Endothelial cell (in vitro differentiated cells): Measurements from ENCODE around the gene NGEF. TPM values are rescaled to one million over a fixed set of nuclear protein-coding genes. Genes with fewer than 3 reads are reported as not detected.

Source experiments
- DNase-seq: peaks from one replicate; pipeline ENCODE4 v3.0.0; 2021; ENCODE audit warnings: low spot score
- H3K27ac Mint-ChIP-seq: one replicate; pipeline ENCODE4 v1.8.0; 2021; ENCODE audit warnings: mixed read lengths, inconsistent platforms; ENCODE audit not compliant: unreplicated experiment
- H3K27me3 Mint-ChIP-seq: one replicate; pipeline ENCODE4 v1.8.0; 2021; ENCODE audit warnings: mild to moderate bottlenecking, moderate library complexity, mixed read lengths, inconsistent platforms; ENCODE audit not compliant: unreplicated experiment
- H3K36me3 Mint-ChIP-seq: one replicate; pipeline ENCODE4 v1.8.0; 2021; ENCODE audit warnings: mild to moderate bottlenecking, low read depth, mixed read lengths, inconsistent platforms; ENCODE audit not compliant: unreplicated experiment
- H3K4me1 Mint-ChIP-seq: one replicate; pipeline ENCODE4 v1.8.0; 2021; ENCODE audit warnings: mild to moderate bottlenecking, mixed read lengths, inconsistent platforms; ENCODE audit not compliant: unreplicated experiment
- H3K4me3 Mint-ChIP-seq: one replicate; pipeline ENCODE4 v1.8.0; 2021; ENCODE audit warnings: mild to moderate bottlenecking, mixed read lengths, inconsistent platforms; ENCODE audit not compliant: unreplicated experiment
- H3K9me3 Mint-ChIP-seq: one replicate; pipeline ENCODE4 v1.8.0; 2021; ENCODE audit warnings: mixed read lengths, inconsistent platforms; ENCODE audit not compliant: unreplicated experiment
- total RNA-seq: library from RNA; stranded (reverse); fragmentation: NEBNext Ultra II Directional; extraction: Animal tissue kit (Norgen Biotek cat#: 25700); gene quantifications from one replicate; pipeline ENCODE4 v1.2.1, GENCODE V29; 2021; ENCODE audit not compliant: unreplicated experiment
- TF ChIP-seq, protein P1 (sequence below): fragments of 200-600 bp; sonication (generic); IDR thresholded peaks from one replicate; pipeline ENCODE4 v1.5.0; 2021; ENCODE audit warnings: antibody characterized with exemption; ENCODE audit not compliant: unreplicated experiment

The NGEF gene
- total RNA-seq, 1 donor from 2014 or later: 1.4 TPM

DNA sequence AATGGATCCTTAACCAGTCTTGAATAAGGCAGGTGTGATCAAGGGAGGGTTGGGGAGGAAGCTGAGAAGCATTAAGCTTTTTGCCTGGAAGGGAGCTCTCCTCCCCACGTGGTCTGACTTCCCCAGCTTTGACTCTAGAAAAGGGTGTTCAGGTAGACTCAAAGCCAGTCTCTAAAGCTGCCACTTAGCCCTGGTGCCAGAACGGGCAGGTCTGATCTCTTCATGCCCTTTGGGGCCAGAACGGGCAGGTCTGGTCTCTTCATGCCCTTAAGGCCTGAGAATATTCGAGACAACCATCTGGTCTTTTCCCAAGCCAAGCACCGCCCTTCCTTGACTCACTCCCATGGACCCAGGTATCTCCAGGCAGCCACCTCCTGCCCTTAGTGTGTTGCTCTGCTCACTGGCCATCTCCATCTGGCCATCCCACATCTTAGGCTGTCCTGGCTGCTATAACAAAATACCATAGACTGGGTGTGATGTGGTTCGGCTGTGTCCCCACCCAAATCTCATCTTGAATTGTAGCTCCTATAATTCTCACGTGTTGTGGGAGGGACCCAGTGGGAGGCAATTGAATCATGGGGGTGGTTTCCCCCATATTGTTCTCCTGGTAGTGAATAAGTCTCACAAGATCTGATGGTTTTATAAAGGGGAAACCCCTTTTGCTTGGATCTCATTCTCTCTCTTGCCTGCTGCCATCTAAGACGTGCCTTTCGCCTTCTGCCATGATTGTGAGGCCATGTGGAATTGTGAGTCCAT is 83.6 kb downstream of the NGEF start:
- Mint-ChIP-seq H3K9me3 (no peaks in the 10 kb centered on the region), H3K27ac (no peak overlapping the region), H3K4me3 (peak overlapping the region; percentile 82), H3K27me3 (peaks cover 22% of the 10 kb centered on the region), H3K36me3 (peaks cover 7% of the 10 kb centered on the region), H3K4me1 (peaks cover 7% of the 10 kb centered on the region)
- TF ChIP-seq, protein P1, sequence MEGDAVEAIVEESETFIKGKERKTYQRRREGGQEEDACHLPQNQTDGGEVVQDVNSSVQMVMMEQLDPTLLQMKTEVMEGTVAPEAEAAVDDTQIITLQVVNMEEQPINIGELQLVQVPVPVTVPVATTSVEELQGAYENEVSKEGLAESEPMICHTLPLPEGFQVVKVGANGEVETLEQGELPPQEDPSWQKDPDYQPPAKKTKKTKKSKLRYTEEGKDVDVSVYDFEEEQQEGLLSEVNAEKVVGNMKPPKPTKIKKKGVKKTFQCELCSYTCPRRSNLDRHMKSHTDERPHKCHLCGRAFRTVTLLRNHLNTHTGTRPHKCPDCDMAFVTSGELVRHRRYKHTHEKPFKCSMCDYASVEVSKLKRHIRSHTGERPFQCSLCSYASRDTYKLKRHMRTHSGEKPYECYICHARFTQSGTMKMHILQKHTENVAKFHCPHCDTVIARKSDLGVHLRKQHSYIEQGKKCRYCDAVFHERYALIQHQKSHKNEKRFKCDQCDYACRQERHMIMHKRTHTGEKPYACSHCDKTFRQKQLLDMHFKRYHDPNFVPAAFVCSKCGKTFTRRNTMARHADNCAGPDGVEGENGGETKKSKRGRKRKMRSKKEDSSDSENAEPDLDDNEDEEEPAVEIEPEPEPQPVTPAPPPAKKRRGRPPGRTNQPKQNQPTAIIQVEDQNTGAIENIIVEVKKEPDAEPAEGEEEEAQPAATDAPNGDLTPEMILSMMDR: no peak
- DNase-seq: no peak

DNA sequence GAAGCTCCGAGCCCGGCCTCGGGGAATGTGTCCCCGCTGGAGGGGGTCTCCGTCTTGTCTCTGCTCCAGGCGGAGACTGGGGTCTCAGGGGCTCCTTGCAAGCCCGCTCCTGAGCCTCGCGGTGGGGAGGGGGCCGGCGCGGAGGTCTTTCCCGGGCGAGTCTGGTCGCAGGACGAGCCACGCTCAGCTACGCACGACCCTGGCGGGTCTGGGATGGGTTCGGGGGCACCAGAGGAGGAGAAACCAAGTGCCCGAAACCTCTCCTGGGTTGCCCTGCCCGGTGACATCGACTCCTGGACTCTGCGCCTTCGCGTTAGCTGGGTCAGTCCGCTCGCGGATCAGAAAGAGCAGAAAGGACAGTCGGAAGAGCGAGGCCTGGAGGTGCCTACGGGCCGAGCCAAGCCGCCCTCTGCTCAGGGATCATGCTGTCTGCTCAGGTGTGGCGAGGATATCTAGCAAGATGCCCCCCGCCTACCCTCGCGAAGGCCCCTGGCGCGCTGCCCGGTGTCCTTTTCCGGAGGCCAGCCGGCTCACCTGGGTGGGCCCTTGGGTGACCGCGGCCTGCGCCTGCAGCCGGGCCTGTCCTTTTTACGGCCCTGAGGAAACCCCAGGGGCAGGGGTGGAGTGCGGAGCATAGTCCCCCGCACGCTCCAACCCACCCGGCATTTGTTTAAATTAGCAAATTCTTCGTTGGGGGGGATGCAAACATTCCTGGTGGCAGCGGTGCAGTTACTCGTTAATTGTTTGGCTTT is 84.3 kb downstream of the NGEF start:
- TF ChIP-seq, protein P1: no peak
- no peaks in the 10 kb centered on the region for H3K9me3 Mint-ChIP-seq
- H3K27ac Mint-ChIP-seq: no peak overlapping the region
- H3K4me3 Mint-ChIP-seq: peak overlapping the region; percentile 82
- peaks cover 7% of the 10 kb centered on the region for H3K4me1 Mint-ChIP-seq
- peaks cover 7% of the 10 kb centered on the region for H3K36me3 Mint-ChIP-seq
- peaks cover 24% of the 10 kb centered on the region for H3K27me3 Mint-ChIP-seq
- DNase-seq: peak; percentile 11

DNA sequence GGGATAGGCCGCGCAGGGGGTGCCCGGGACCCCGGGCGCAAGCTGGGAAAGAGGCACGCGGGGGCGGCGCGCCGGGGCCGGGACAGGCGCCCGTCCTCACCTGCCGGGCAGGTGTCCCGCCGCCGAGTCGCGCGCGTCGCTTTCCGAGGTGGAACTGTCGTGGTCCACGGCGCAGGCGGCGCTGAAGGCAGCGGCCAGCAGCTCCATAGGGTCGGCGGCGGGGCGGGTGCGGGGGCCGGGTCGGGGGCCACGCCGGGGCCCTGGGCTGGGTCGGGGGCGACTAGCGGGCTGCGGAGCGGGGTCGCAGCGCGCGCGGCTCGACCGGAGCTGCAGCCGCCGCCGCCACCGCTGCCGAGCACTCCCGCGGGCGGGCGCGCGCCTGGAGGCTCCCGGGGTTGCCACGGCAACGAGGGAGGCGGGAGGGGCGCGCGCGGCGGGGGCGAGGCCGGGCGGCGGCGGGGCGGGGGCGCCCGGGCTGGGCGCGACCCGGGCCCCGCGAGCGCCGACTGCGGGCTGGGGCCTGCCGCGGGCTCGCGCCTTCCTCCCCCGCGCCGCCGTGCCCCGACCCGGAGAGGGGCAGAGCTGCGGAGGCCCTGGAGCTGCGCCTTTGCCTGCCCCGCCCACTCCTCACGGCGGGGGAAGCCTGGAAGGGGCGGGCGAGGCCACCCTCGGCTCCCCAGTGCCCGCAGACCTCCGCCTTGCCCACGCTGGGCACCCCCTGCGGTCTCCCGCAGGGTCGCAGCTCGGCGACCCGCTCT is 85.1 kb downstream of the NGEF start:
- TF ChIP-seq, protein P1: no peak
- no peak overlapping the region for H3K27ac Mint-ChIP-seq
- peak; percentile 18 for DNase-seq
- peaks cover 7% of the 10 kb centered on the region for H3K36me3 Mint-ChIP-seq
- no peaks in the 10 kb centered on the region for H3K9me3 Mint-ChIP-seq
- H3K27me3 Mint-ChIP-seq: peaks cover 24% of the 10 kb centered on the region
- H3K4me3 Mint-ChIP-seq: no peak overlapping the region
- peaks cover 7% of the 10 kb centered on the region for H3K4me1 Mint-ChIP-seq

DNA sequence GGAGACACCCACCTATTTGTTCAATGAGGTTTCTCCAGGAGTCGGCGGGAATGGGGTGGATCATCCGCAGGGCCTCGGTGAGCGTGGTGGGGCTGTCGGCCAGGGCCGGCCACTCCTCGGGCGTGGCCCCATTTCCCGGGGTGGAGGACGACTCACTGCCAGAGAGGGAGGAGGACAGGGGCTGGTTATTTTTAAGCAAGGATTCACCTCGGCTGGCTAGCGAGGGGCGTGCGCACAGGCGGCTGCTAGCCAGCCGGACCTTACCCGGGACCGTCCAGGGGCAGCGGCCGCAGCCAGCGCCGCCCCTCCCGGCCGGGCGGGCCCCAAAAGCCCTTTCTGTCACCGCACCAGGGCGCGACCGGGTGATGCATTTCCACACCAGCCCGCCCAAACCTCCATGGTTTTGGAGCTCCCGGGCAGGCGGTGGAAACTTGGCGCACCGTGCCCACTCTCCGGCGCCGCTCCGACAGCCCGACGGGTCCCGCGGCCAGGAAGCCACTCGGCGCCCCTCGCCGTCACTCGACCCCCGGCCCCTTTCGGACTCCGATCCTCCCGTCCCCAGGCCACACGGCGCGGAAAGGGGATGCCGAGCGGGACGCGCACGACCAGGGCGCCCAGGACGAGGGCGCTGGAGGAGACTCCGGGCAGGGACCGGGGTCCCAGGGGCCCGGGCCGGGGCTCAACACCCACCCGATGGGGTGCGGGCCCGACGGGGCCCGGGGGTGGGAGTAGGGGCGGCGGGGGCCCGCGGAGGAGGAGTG is 85.8 kb downstream of the NGEF start:
- H3K4me3 Mint-ChIP-seq: peak overlapping the region; percentile 79
- H3K36me3 Mint-ChIP-seq: peaks cover 7% of the 10 kb centered on the region
- peaks cover 7% of the 10 kb centered on the region for H3K4me1 Mint-ChIP-seq
- TF ChIP-seq, protein P1: no peak
- H3K27ac Mint-ChIP-seq: no peak overlapping the region
- H3K27me3 Mint-ChIP-seq: peaks cover 24% of the 10 kb centered on the region
- DNase-seq: peak; percentile 11
- no peaks in the 10 kb centered on the region for H3K9me3 Mint-ChIP-seq
